Skin epidermis (tissue), 12 donors: ENCODE results near the gene CACNA2D3.
A peak's percentile ranks its signal among the peaks of the same experiment; 100 is the strongest.
"Not testable (repeated sequence)": the region's sequence is repeated elsewhere in the genome, so short reads cannot be mapped to it uniquely, and the experiment has no call there.

Experiments
- H3K27ac ChIP-seq, 21 experiments: fragments of 200-600 bp; sonication (generic) in 11 of 21; one replicate each; pipeline ENCODE4 v1.5.0; 2020; ENCODE audit warnings: mild to moderate bottlenecking in 3 of 21, inconsistent platforms in 2 of 21, moderate library complexity in 2 of 21
- H3K4me3 ChIP-seq, 7 experiments: fragments of 200-600 bp; sonication (generic) in 2 of 7; one replicate each; pipeline ENCODE4 v1.5.0; 2020; ENCODE audit warnings: inconsistent platforms in 2 of 7, mild to moderate bottlenecking in 2 of 7, moderate library complexity in 1 of 7

The CACNA2D3 gene

DNA sequence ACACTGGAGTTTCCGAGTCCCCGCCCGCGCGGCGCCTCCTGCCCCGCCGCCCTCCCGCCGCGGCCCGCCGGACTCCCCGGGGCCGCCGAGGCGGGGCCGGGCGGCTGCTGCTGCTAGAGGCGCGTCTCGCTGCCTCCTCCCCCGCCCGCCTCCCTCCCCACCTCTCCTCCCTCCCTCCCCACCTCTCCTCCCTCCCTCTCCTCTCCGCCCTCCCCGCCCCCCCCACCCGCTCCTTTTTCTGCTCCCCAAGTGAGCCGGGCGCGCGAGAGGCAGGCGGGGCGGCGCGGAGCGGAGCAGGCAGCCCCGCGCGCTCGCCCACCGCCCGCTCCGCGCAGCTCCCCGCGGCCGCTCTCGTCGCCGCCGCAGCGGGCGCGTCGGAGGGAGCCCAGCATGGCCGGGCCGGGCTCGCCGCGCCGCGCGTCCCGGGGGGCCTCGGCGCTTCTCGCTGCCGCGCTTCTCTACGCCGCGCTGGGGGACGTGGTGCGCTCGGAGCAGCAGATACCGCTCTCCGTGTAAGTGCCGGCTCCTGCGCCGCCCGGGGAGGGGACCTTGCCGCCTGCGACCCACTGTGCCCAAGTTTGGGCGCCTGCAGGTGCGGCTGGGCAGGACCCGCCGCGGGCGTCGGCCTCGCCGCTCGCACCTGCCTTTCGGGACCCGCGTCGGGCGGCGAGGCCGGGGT lies at the start of gene CACNA2D3:
Gene CACNA2D3 (plus strand): TSS at position 229 of the 679 bp plus-strand sequence.
- Histone ChIP-seq H3K27ac (no peak within 1 kb of the TSS), H3K4me3 (peak within 1 kb of the TSS; percentile 24 to 56 (median 39))

DNA sequence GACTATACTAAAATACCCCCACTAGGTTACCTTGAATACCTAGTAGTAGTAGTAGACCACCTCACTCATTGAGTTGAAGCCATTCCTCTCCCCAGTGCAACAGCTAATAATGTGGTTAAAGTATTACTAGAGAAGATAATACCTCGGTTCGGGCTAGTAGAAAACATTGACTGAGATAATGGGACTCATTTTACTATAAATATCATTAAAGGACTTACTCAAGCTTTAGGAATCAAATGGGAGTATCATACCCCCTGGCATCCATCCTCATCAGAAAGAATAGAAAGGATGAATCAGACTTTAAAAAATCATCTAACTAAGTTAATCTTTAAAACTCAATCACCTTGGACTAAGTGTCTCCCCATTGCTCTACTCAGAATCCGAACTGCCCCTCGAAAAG lies 49.0 kb upstream of the CACNA2D3 start:
- no peak overlapping the region for H3K27ac ChIP-seq

DNA sequence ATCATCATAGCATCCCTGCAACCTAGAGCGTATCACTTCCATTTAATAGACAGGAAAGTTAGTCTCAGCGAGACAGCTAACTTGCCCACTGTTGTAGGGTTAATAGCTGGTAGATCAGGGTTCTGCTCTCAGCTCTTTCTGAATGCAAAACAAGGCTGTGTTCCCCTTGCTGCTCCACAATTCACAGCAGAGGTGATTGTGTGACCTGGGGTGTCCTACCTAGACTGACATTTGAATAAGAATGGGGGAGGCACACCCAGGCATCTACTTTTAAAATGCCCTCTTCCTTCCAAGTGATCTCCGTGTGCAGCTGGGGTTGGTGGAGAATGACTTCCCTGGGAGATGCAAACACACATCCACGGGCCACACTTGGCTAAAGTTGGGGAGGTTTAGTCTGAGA lies 43.0 kb upstream of the CACNA2D3 start:
- Histone ChIP-seq H3K27ac (no peak overlapping the region), H3K4me3 (no peak overlapping the region)

More for the DNA sequence above, 49.0 kb upstream of the CACNA2D3 start:
- no peak overlapping the region for H3K4me3 ChIP-seq

- Histone ChIP-seq H3K4me3 (no peak overlapping the region), H3K27ac (no peak overlapping the region)
Observed at GRCh38 chr3:54079730-54080325, 42.5 kb upstream of the CACNA2D3 start.

DNA sequence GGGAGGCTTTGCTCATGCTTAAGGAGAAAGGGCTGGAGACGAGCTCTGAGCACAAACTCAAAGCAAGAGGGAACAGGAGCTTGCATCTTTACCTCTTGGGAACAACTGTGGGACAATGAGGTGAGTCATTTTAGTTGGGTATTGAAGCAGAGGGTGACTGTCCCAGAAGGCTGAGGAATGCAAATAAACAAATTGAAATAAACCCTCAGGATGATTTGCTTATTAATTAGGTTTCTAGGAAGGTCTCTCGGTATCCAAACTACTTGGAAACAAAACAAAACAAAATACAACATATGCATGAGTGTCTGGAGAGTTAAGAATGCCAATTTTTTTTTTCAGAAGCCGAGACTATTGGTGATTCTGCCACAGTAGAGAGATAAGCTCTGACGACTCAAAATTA lies 38.4 kb upstream of the CACNA2D3 start:
- Histone ChIP-seq H3K4me3 (no peak overlapping the region), H3K27ac (no peak overlapping the region)

GRCh38 chr3:54085936-54086335 lies 36.4 kb upstream of the CACNA2D3 start:
- Histone ChIP-seq H3K27ac (no peak overlapping the region), H3K4me3 (no peak overlapping the region)

GRCh38 chr3:54086652-54087405 lies 35.5 kb upstream of the CACNA2D3 start:
- H3K27ac ChIP-seq, result no peak overlapping the region
- no peak overlapping the region for H3K4me3 ChIP-seq

DNA sequence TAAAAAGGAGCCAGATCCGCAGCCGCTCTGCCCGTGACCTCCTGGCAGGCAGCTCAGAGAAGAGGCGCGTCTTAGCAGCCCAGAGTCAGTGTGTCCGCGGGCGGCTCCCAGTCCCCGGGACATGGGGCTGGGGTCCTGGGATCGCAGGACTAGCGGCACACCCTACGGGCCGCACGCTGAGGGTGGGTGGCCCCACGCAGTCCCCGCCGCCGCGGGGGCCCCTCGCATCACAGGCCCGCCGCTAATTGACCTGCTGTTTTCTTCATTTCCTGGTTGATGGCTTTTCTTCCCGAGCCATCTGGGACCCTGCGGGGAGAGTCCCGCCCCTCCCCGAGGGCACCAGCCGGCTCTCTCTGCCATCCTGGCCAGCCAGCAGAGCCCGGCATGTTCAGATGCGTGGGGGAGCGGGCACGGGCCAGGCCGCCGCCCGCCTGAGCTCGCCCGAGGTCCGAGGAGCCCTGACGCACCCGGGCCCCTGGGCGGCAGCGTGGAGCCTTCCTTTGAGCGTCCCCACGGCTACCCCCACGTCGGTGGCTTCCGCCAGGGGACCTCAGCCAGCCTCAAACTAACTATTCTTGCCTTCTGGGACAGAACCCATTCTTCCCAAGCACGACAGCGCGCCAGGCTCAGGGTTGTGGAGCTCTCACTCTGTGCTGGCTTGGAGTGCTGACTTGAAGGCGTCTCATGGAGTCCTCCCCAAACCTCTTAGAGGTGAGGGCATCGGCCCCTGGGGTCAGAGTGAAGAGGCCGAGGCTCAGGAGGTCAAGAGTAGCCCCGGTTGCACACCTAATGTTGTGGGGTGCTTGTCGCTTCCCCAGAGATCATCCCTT lies 34.6 kb upstream of the CACNA2D3 start:
- H3K27ac ChIP-seq, result no peak overlapping the region
- H3K4me3 ChIP-seq, result peak overlapping the region in 1 of 7 experiments; percentile 4

- no peak overlapping the region for H3K27ac ChIP-seq
- H3K4me3 ChIP-seq, result no peak overlapping the region
Observed at GRCh38 chr3:54093491-54094248, 28.7 kb upstream of the CACNA2D3 start.

DNA sequence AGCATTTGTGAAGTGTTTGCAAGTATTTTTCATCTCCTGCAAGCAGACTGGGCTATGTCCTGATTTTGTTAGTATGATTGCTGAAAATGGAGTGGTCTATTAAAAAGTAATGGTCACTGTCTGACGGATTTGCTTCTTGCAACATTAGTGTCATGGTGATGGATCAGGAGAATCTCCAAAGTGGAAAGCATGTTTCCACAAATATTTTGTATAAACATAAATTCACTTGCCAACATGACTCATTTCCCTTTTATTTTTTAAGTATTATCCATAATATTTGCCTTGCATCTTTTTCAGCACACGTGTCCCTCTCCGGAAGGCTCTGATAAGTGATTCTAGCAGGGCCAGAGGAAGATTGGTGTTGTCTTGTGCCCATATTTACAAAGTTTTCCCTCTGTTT lies 27.4 kb upstream of the CACNA2D3 start:
- H3K27ac ChIP-seq, result no peak overlapping the region
- H3K4me3 ChIP-seq, result no peak overlapping the region

GRCh38 chr3:54099381-54099780 lies 23.0 kb upstream of the CACNA2D3 start:
- Histone ChIP-seq H3K4me3 (no peak overlapping the region), H3K27ac (no peak overlapping the region)

- Histone ChIP-seq H3K27ac (no peak overlapping the region), H3K4me3 (no peak overlapping the region)
Observed at GRCh38 chr3:54104084-54104483, 18.3 kb upstream of the CACNA2D3 start.

DNA sequence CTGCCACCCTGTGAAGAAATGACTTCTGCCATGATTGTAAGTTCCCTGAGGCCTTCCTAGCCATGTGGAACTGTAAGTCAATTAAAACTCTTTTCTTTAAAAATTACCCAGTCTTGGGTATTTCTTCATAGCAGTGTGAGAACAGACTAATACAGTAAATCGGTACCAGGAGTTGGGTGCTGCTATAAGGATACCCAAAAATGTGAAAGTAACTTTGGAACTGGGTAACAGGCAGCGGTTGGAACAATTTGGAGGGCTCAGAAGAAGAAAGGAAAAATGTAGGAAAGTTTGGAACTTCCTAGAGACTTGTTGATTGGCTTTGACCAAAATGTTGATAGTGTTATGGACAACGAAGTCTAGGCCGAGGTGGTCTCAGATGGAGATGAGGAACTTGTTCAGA lies 6.2 kb upstream of the CACNA2D3 start:
- not testable (repeated sequence) for H3K27ac ChIP-seq, H3K4me3 ChIP-seq

DNA sequence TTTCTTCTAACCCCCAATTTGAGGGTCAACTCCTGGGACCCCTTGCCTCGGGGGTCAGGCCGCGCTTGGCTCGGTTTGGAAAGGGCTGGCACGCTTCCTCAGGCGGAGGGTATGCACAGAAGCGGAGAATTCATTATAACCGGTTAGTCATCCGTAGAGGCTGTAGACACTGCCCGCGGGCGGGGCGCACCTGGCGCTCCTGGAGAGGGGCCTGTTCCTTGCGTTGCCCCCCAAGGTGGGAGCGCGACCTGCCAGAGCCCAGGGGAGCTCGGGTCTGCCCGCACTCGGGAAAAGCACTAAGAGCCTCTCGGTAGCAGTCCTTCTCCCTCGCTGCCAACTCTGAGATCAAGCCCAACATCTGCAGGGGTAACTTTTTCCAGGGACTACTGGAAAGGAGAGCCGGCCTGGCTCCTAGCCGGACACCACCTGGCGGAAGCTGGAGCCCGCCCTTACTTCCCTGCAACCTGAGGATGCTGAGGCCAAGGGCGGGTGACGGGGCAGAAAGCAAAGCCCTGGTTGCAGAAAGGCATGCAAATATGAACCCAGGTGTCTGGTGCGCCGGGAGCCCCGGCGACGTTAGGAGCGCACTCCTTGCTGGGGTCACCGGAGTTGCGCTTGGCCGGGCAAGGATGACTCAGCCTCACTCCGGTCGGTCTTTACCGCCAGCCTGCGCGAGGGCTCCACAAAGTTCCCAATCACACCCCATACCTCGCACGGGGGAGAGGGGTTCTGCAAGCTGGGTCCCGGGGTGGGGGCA lies 1.5 kb upstream of the CACNA2D3 start:
- Histone ChIP-seq H3K27ac (no peak overlapping the region), H3K4me3 (peak overlapping the region in 4 of 7 experiments; percentile 39 to 56 (median 48))

GRCh38 chr3:54121414-54122323 lies 683 bp upstream of the CACNA2D3 start:
- H3K4me3 ChIP-seq, result peak overlapping the region; percentile 24 to 56 (median 39)
- no peak overlapping the region for H3K27ac ChIP-seq

DNA sequence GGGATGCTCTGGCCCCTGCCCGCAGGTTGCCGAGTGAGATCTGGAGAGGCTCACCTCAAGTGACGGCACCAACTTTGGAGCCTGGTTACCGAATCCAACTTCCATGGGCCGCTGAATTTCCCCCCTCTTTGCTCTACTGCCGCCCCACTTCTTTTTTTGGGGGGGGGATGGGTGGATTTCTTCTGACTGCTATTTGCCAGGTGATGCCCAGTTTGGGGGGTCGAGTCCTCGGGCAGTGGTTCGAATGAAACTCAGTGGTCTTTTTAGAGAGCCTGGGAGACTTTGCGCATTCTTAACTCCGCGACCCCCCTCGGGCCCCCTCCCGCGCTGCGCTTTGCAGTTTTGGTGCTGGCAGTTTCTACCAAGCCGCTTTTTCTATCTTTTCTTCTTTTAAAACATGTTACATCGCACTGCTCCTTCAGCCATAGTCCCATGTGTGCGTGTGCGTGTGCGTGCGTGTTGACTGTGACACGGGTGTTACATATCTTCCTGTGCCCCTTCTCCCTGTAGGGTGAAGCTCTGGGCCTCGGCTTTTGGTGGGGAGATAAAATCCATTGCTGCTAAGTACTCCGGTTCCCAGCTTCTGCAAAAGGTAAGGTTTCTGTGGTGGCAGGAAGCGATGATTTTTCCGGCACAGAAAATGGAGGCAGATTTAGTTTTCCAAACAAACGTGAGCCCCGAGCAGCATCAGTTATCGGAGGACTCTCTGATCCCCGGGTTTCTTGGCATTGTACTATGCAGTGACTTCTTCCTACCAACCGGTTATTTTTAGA lies 837 bp downstream of the CACNA2D3 start:
- no peak overlapping the region for H3K27ac ChIP-seq
- peak overlapping the region in 5 of 7 experiments; percentile 15 to 56 (median 47) for H3K4me3 ChIP-seq

DNA sequence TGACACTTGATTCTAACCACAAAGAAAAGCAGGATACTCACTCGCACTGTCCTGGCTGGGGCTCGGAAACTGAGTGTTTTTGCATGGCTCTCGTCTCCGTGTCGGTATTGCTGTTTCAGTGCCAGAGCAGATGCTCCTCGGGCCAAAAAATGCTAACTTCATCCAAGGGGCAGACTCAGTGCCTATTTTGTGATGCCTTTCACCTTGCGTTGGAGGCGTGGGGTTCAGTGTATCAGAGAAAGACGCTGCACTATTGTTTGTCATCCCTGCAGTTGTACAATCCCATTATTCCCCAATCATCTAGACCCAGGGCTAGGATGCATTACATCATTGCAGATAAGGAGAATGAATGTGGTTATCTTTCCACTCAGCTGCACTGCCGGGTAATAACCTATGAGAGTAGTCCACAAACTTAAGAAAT lies 1.4 kb downstream of the CACNA2D3 start:
- H3K27ac ChIP-seq, result no peak overlapping the region
- H3K4me3 ChIP-seq, result peak overlapping the region in 2 of 7 experiments; percentile 47 to 56
